SK-N-SH (cell line): Measurements from ENCODE around the gene ZNRF4. TPM values are rescaled to one million over a fixed set of nuclear protein-coding genes. Genes with fewer than 3 reads are reported as not detected.

Experiments
- CTCF ChIA-PET: fragments of 300-600, 350-600 bp; formaldehyde crosslinking; extraction: SDS; loops from one replicate; lab custom pipeline; 2021; lab: Yijun Ruan, JAX
- POLR2A ChIA-PET: fragments of 350-600 bp; sonication (Branson Sonifier 250); formaldehyde crosslinking; extraction: SDS; loops from one replicate; lab custom pipeline; 2020; ENCODE audit warnings: antibody characterized with exemption, inconsistent platforms; lab: Yijun Ruan, JAX
- DNase-seq: peaks from one replicate; pipeline ENCODE4 v3.0.0; 2012
- H2AFZ ChIP-seq: fragments of 200-600 bp; sonication (generic); 2 replicates; pipeline ENCODE4 v1.8.1; 2016; ENCODE audit warnings: antibody characterized with exemption, mild to moderate bottlenecking, low read depth
- H3F3A ChIP-seq: fragments of 200-600 bp; sonication (generic); replicated peaks from 2 replicates; pipeline ENCODE3; 2016; ENCODE audit warnings: antibody characterized with exemption, mild to moderate bottlenecking; ENCODE audit not compliant: insufficient read depth
- H3K27ac ChIP-seq, 2 experiments: fragments of 200-500 bp in 1 of 2; fragments of 200-600 bp in 1 of 2; sonication (Bioruptor generic) in 1 of 2; sonication (generic), shearing (Covaris generic) in 1 of 2; 2 replicates each; pipeline versions ENCODE4 v1.5.1 to v1.6.1; 2014 to 2016; ENCODE audit warnings: low read depth in 2 of 2, inconsistent platforms in 1 of 2, low read length in 1 of 2, mild to moderate bottlenecking in 1 of 2, mixed read lengths in 1 of 2
- H3K27me3 ChIP-seq: fragments of 200-600 bp; sonication (generic), shearing (Covaris generic); 2 replicates; pipeline ENCODE4 v1.6.1; 2016; ENCODE audit warnings: mixed run types; ENCODE audit not compliant: insufficient read depth
- H3K36me3 ChIP-seq, 2 experiments: fragments of 200-500 bp in 1 of 2; fragments of 200-600 bp in 1 of 2; sonication (Bioruptor generic) in 1 of 2; sonication (generic) in 1 of 2; replicated peaks in 1 of 2; 2 replicates each; pipeline versions ENCODE3 to v1.5.1; 2014 to 2016; ENCODE audit warnings: low read length in 1 of 2, mild to moderate bottlenecking in 1 of 2; ENCODE audit not compliant: insufficient read depth in 2 of 2, control insufficient read depth in 1 of 2
- H3K4me1 ChIP-seq, 2 experiments: fragments of 200-500 bp in 1 of 2; fragments of 200-600 bp in 1 of 2; sonication (Bioruptor generic) in 1 of 2; sonication (generic), shearing (Covaris generic) in 1 of 2; 2 replicates each; pipeline versions ENCODE4 v1.5.1 to v1.6.1; 2014 to 2016; ENCODE audit warnings: low read depth in 1 of 2, low read length in 1 of 2, mixed run types in 1 of 2; ENCODE audit not compliant: insufficient read depth in 2 of 2, control insufficient read depth in 1 of 2
- H3K4me2 ChIP-seq: fragments of 200-600 bp; sonication (generic), shearing (Covaris generic); 2 replicates; pipeline ENCODE4 v1.6.1; 2017; ENCODE audit warnings: mixed run types
- H3K4me3 ChIP-seq, 2 experiments: fragments of 200-500 bp in 1 of 2; fragments of 200-600 bp in 1 of 2; sonication (Bioruptor generic) in 1 of 2; sonication (generic), shearing (Covaris generic) in 1 of 2; 2 replicates each; pipeline versions ENCODE4 v1.5.1 to v1.8.1; 2014 to 2016; ENCODE audit warnings: low read depth in 2 of 2, inconsistent platforms in 1 of 2, low read length in 1 of 2, mild to moderate bottlenecking in 1 of 2, mixed read lengths in 1 of 2, moderate library complexity in 1 of 2
- H3K79me2 ChIP-seq: fragments of 200-600 bp; sonication (generic); 2 replicates; pipeline ENCODE4 v1.8.1; 2017; ENCODE audit warnings: mild to moderate bottlenecking; ENCODE audit not compliant: insufficient read depth
- H3K9ac ChIP-seq: fragments of 200-600 bp; sonication (generic); 2 replicates; pipeline ENCODE4 v1.6.1; 2017; ENCODE audit warnings: mixed run types
- H3K9me2 ChIP-seq: fragments of 200-600 bp; sonication (generic); 2 replicates; pipeline ENCODE4 v1.6.1; 2017; ENCODE audit warnings: mixed run types
- H3K9me3 ChIP-seq: fragments of 200-600 bp; sonication (generic); 2 replicates; pipeline ENCODE4 v1.6.1; 2017; ENCODE audit warnings: mixed run types, mild to moderate bottlenecking, moderate library complexity
- H4K20me1 ChIP-seq: fragments of 200-600 bp; sonication (generic); 2 replicates; pipeline ENCODE4 v1.6.1; 2017; ENCODE audit warnings: mild to moderate bottlenecking, mixed run types; ENCODE audit not compliant: insufficient read depth
- CHD2 ChIP-seq: fragments of 150-350 bp; IDR thresholded peaks from 2 replicates; pipeline ENCODE4 v1.6.1; 2018; ENCODE audit warnings: low read length; ENCODE audit not compliant: partially characterized antibody
- ELF1 ChIP-seq: IDR thresholded peaks from 2 replicates; pipeline ENCODE4 v1.4.0; 2012
- EP300 ChIP-seq, 2 experiments: IDR thresholded peaks; 2 replicates each; pipeline versions ENCODE4 v1.4.0 to v1.6.1; 2012; ENCODE audit warnings: borderline replicate concordance in 1 of 2, low read depth in 1 of 2, low read length in 1 of 2
- FOSL2 ChIP-seq: IDR thresholded peaks from 2 replicates; pipeline ENCODE4 v1.4.0; 2012; ENCODE audit warnings: low read depth, mild to moderate bottlenecking, moderate library complexity, borderline replicate concordance
- GABPA ChIP-seq: IDR thresholded peaks from 2 replicates; pipeline ENCODE4 v1.4.0; 2012; ENCODE audit warnings: low read depth, mild to moderate bottlenecking
- GATA2 ChIP-seq: sonication (generic); formaldehyde crosslinking; IDR thresholded peaks from 2 replicates; pipeline ENCODE4 v1.5.0; 2020; ENCODE audit warnings: mild to moderate bottlenecking, missing genetic modification reagents
- MEF2A ChIP-seq: IDR thresholded peaks from 2 replicates; pipeline ENCODE4 v1.4.0; 2012; ENCODE audit warnings: low read depth, borderline replicate concordance
- RAD21 ChIP-seq: IDR thresholded peaks from 2 replicates; pipeline ENCODE4 v1.6.1; 2012; ENCODE audit warnings: mild to moderate bottlenecking, low read length
- RCOR1 ChIP-seq: fragments of 150-350 bp; IDR thresholded peaks from 2 replicates; pipeline ENCODE4 v1.6.1; 2017; ENCODE audit warnings: antibody characterized with exemption, low read length
- SIN3A ChIP-seq: IDR thresholded peaks from 2 replicates; pipeline ENCODE4 v1.6.1; 2012; ENCODE audit warnings: low read depth, mild to moderate bottlenecking, low read length, moderate library complexity, borderline replicate concordance
- TEAD4 ChIP-seq: IDR thresholded peaks from 2 replicates; pipeline ENCODE4 v1.4.0; 2012; ENCODE audit warnings: mild to moderate bottlenecking, borderline replicate concordance; ENCODE audit not compliant: insufficient read depth
- WGBS: methylation state at CpG from one replicate; pipeline ENCODE4 v1.1.6; 2017; ENCODE audit warnings: low lambda C conversion rate; 5-methylcytosine and 5-hydroxymethylcytosine counted together
- polyA plus RNA-seq, 3 experiments: library from polyadenylated mRNA; depleted of rRNA; stranded (reverse); fragments of >200 nt; gene quantifications; 2 replicates each; pipeline ENCODE4 v1.2.3, GENCODE V29; 2012
- TF ChIP-seq, protein P1 (sequence below): fragments of 150-350 bp; IDR thresholded peaks from 2 replicates; pipeline ENCODE4 v1.6.1; 2017; ENCODE audit warnings: antibody characterized with exemption, low read length, low read depth, borderline replicate concordance
- TF ChIP-seq, protein P2 (sequence below): IDR thresholded peaks from 2 replicates; pipeline ENCODE4 v1.4.0; 2012; ENCODE audit warnings: low read depth
- TF ChIP-seq, protein P3 (sequence below): IDR thresholded peaks from 2 replicates; pipeline ENCODE4; 2012
- TF ChIP-seq, protein P4 (sequence below): IDR thresholded peaks from 2 replicates; pipeline ENCODE4 v1.6.1; 2012; ENCODE audit warnings: mild to moderate bottlenecking, low read depth, low read length, moderate library complexity

Gene ZNRF4
- polyA plus RNA-seq, 1 of the 3 experiments (the other 2 are of a cell fraction), result not detected

DNA sequence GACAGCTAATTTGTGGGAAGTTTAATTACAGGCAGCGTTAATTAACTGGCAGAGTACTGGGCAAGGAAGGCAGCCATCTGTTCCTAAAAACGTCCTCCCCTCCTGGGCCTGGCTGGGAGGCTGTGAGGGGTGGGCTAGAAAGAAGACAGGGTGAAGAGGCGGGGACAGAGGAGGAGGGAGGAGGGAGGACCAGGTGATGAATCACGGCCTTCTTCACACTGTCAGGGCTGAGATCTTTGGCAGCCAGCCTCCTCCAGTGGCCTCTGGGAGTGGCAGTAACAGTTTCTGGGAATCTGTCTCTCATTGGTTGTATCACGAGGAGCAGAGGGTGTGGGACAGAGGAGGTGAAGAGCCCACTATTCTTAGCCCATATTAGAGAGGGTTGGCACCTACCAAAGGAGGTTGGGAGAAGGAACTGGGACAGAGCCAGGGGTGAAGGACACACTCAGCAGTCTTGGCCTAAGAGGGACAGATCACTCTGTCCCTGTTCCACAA, 9.6 kb upstream of the ZNRF4 start:
- TF ChIP-seq SIN3A (no peak), MEF2A (no peak), FOSL2 (no peak), CHD2 (no peak), RAD21 (no peak)
- TF ChIP-seq, protein P1, sequence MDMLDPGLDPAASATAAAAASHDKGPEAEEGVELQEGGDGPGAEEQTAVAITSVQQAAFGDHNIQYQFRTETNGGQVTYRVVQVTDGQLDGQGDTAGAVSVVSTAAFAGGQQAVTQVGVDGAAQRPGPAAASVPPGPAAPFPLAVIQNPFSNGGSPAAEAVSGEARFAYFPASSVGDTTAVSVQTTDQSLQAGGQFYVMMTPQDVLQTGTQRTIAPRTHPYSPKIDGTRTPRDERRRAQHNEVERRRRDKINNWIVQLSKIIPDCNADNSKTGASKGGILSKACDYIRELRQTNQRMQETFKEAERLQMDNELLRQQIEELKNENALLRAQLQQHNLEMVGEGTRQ, result no peak
- no peaks in the 10 kb centered on the region for H3K9me2 ChIP-seq
- H3K9ac ChIP-seq, result no peak overlapping the region
- no peak overlapping the region for H3K27ac ChIP-seq
- H3K9me3 ChIP-seq, result no peaks in the 10 kb centered on the region
- H3F3A ChIP-seq, result no peaks in the 10 kb centered on the region
- H3K79me2 ChIP-seq, result no peaks in the 10 kb centered on the region
- POLR2A ChIA-PET, result no interaction called here
- no peaks in the 10 kb centered on the region for H4K20me1 ChIP-seq
- peaks cover 35% of the 10 kb centered on the region for H3K27me3 ChIP-seq
- H2AFZ ChIP-seq, result no peak overlapping the region
- CTCF ChIA-PET, result no interaction called here
- no peaks in the 10 kb centered on the region for H3K36me3 ChIP-seq
- no peak overlapping the region for H3K4me2 ChIP-seq
- H3K4me3 ChIP-seq, result no peak overlapping the region
- no peak for DNase-seq
- H3K4me1 ChIP-seq, result no peaks in the 10 kb centered on the region
- WGBS, result 34% methylated on average over 5 of the region's 5 CpGs

DNA sequence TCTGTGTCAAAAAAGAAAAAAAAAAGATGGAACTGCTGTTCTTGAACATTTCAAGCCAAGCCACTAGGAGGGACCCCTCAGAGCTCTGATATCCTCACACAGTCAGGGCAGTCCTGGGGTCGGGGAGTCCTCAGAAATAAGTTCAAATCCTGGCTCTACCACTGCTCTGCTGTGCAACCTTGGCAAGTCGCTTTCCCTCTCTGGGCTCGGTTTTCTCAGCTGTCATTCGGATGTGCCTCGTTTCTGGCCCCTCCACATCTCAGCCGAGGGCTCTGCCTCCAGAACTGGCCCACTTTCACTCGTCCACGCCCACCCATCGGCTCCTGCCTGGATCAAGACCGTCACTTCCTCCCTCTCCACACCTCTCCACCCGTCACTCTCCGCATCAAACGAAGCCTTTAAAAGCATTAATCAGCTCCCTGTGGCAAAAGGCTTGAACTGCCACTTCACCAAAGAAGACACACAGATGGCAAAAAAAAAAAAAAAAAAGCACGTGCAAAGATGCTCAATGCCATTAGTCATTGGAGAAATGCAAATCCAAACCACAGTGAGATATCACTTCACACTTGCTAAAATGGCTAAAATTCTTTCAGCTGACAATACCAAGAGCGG, 7.4 kb upstream of the ZNRF4 start:
- Histone ChIP-seq H3K4me2 (no peak overlapping the region), H3K27me3 (peaks cover 35% of the 10 kb centered on the region), H3K9ac (no peak overlapping the region), H2AFZ (no peak overlapping the region), H3K79me2 (no peaks in the 10 kb centered on the region), H4K20me1 (no peaks in the 10 kb centered on the region), H3F3A (no peaks in the 10 kb centered on the region), H3K9me2 (no peaks in the 10 kb centered on the region), H3K36me3 (no peaks in the 10 kb centered on the region), H3K4me3 (no peak overlapping the region), H3K4me1 (no peaks in the 10 kb centered on the region), H3K9me3 (no peaks in the 10 kb centered on the region), H3K27ac (no peak overlapping the region)
- POLR2A ChIA-PET, result interaction anchor here (0.6 to 1.3 kb wide), 2 partner anchors 11 to 155 kb away, joined by 3 to 6 read pairs; no protein-coding TSS in a partner anchor
- CTCF ChIA-PET, result interaction anchor here (0.8 kb wide), 1 partner anchor 113 kb away, joined by 3 read pairs; no protein-coding TSS in a partner anchor
- no peak for TF ChIP-seq RAD21
- no peak for TF ChIP-seq RCOR1
- TF ChIP-seq SIN3A, result no peak
- 17% methylated on average over 15 of the region's 15 CpGs for WGBS
- no peak for DNase-seq

DNA sequence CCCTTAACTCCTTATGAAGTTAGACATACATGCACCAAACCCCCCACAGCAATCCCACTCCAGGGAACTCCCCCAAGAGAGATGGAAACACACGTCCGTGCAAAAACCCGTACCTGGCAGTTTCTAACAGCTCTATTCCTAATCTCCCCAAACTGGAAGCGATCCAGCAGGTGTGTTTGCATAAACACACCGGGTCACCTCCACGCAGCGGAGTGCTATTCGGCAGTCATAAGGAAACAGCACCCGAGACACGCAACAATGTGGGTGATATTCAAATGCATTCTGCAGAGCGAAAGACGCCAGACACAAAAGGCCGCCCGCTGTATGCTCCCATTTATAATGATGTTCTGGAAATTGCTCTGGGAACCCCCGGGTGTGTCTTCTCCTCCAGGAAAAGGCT, 6.8 kb upstream of the ZNRF4 start:
- H3K9ac ChIP-seq, result no peak overlapping the region
- H3K9me3 ChIP-seq, result no peaks in the 10 kb centered on the region
- no peak overlapping the region for H3K4me3 ChIP-seq
- ChIA-PET CTCF (interaction anchor here (0.8 kb wide), 1 partner anchor 113 kb away, joined by 3 read pairs; no protein-coding TSS in a partner anchor), POLR2A (interaction anchor here (1.3 kb wide), 1 partner anchor 12 kb away, joined by 6 read pairs; no protein-coding TSS in a partner anchor)
- H2AFZ ChIP-seq, result no peak overlapping the region
- 3% methylated on average over 11 of the region's 15 CpGs for whole genome bisulfite sequencing
- no peak for DNase-seq
- H3K27me3 ChIP-seq, result peaks cover 35% of the 10 kb centered on the region
- H3K4me2 ChIP-seq, result no peak overlapping the region
- H3K36me3 ChIP-seq, result no peaks in the 10 kb centered on the region
- H3K9me2 ChIP-seq, result no peaks in the 10 kb centered on the region
- H4K20me1 ChIP-seq, result no peaks in the 10 kb centered on the region
- no peaks in the 10 kb centered on the region for H3K79me2 ChIP-seq
- H3K27ac ChIP-seq, result no peak overlapping the region
- no peaks in the 10 kb centered on the region for H3F3A ChIP-seq
- H3K4me1 ChIP-seq, result no peaks in the 10 kb centered on the region
- TF ChIP-seq, protein P2, sequence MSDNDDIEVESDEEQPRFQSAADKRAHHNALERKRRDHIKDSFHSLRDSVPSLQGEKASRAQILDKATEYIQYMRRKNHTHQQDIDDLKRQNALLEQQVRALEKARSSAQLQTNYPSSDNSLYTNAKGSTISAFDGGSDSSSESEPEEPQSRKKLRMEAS, result no peak
- TF ChIP-seq ELF1 (no peak), TEAD4 (no peak), MEF2A (no peak), CHD2 (no peak), GABPA (no peak), EP300 (IDR thresholded peaks at IDR 0.05; ENCODE audit: borderline replicate concordance in 1 of 2, low read depth in 1 of 2, low read length in 1 of 2) (no peak), GATA2 (CRISPR knock-in tag) (no peak)
- TF ChIP-seq, protein P3, sequence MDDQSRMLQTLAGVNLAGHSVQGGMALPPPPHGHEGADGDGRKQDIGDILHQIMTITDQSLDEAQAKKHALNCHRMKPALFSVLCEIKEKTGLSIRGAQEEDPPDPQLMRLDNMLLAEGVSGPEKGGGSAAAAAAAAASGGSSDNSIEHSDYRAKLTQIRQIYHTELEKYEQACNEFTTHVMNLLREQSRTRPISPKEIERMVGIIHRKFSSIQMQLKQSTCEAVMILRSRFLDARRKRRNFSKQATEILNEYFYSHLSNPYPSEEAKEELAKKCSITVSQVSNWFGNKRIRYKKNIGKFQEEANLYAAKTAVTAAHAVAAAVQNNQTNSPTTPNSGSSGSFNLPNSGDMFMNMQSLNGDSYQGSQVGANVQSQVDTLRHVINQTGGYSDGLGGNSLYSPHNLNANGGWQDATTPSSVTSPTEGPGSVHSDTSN, result no peak
- TF ChIP-seq, protein P4, sequence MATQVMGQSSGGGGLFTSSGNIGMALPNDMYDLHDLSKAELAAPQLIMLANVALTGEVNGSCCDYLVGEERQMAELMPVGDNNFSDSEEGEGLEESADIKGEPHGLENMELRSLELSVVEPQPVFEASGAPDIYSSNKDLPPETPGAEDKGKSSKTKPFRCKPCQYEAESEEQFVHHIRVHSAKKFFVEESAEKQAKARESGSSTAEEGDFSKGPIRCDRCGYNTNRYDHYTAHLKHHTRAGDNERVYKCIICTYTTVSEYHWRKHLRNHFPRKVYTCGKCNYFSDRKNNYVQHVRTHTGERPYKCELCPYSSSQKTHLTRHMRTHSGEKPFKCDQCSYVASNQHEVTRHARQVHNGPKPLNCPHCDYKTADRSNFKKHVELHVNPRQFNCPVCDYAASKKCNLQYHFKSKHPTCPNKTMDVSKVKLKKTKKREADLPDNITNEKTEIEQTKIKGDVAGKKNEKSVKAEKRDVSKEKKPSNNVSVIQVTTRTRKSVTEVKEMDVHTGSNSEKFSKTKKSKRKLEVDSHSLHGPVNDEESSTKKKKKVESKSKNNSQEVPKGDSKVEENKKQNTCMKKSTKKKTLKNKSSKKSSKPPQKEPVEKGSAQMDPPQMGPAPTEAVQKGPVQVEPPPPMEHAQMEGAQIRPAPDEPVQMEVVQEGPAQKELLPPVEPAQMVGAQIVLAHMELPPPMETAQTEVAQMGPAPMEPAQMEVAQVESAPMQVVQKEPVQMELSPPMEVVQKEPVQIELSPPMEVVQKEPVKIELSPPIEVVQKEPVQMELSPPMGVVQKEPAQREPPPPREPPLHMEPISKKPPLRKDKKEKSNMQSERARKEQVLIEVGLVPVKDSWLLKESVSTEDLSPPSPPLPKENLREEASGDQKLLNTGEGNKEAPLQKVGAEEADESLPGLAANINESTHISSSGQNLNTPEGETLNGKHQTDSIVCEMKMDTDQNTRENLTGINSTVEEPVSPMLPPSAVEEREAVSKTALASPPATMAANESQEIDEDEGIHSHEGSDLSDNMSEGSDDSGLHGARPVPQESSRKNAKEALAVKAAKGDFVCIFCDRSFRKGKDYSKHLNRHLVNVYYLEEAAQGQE, result no peak
